Right lobe of liver (tissue), 6 donors: Measurements from ENCODE around the gene CCNI2. TPM values are rescaled to one million over a fixed set of nuclear protein-coding genes. Genes with fewer than 3 reads are reported as not detected.

Source experiments
- ATAC-seq, 4 donors: fragments of 200-7000 bp; cut with Tn5 transposase; one replicate each; pipeline ENCODE4 v1.9.1; 2020; ENCODE audit warnings: mild to moderate bottlenecking in 4 of 4, moderate library complexity in 4 of 4
- DNase-seq, 3 donors: peaks; one replicate each; pipeline ENCODE4 v3.0.0-alpha.2; 2020
- H3K27ac ChIP-seq, 3 donors: fragments of 200-600 bp; one replicate each; pipeline ENCODE4 v1.8.0; 2022
- H3K27me3 ChIP-seq, 2 donors: fragments of 200-600 bp; one replicate each; pipeline ENCODE4 v1.8.0; 2022
- H3K36me3 ChIP-seq, 4 donors: fragments of 200-600 bp; sonication (generic) in 1 of 4; one replicate each; pipeline versions ENCODE4 v1.5.1 to v1.8.0; 2017 to 2022; ENCODE audit warnings: control low read depth in 1 of 4
- H3K4me1 ChIP-seq, 4 donors: fragments of 200-600 bp; sonication (generic) in 1 of 4; one replicate each; pipeline versions ENCODE4 v1.5.1 to v1.8.0; 2017 to 2022; ENCODE audit warnings: control low read depth in 1 of 4
- H3K4me3 ChIP-seq, 3 donors: fragments of 200-600 bp; one replicate each; pipeline ENCODE4 v1.8.0; 2022
- H3K9me3 ChIP-seq, 4 donors: fragments of 200-600 bp; sonication (generic) in 1 of 4; one replicate each; pipeline versions ENCODE4 v1.5.1 to v1.8.0; 2017 to 2022; ENCODE audit warnings: control low read depth in 1 of 4
- POLR2A ChIP-seq: fragments of 450-650 bp; IDR thresholded peaks from one replicate; pipeline ENCODE4 v1.6.1; 2017; ENCODE audit warnings: antibody characterized with exemption, mild to moderate bottlenecking
- WGBS: methylation state at CpG from one replicate; pipeline ENCODE4 v1.1.6; 2018; ENCODE audit warnings: low coverage, low lambda C conversion rate; ENCODE audit not compliant: insufficient coverage; ENCODE audit errors: missing lambda C conversion rate; 5-methylcytosine and 5-hydroxymethylcytosine counted together
- intact Hi-C, 2 donors: fragments of 100-400 bp; cut with DNase I; formaldehyde crosslinking; loops; one replicate each; pipeline versions ENCODE4 v1.11.2 to v1.14.1; 2022
- long read RNA-seq: library from polyadenylated mRNA; unstranded; transcript quantifications from one replicate; pipeline ENCODE4 v2.0.0, GENCODE V29; 2019
- total RNA-seq, 6 experiments: library from RNA; depleted of rRNA in 2 of 6; stranded (reverse); fragments of >200 nt in 2 of 6; fragmentation: NEBNext Ultra II Directional in 3 of 6; extraction: Animal tissue kit (Norgen Biotek cat#: 25700) in 3 of 6; gene quantifications; one replicate each; pipeline versions ENCODE4 v1.1.0 to v1.2.4, GENCODE V29; 2016 to 2023
- TF ChIP-seq, protein P1 (sequence below), 4 donors: fragments of 200-600 bp in 3 of 4; fragments of 450-650 bp in 1 of 4; IDR thresholded peaks; one replicate each; pipeline versions ENCODE4 v1.5.1 to v1.8.0; 2016 to 2022; ENCODE audit warnings: antibody characterized with exemption in 4 of 4, mild to moderate bottlenecking in 2 of 4
- donor health status: DM: no; HTN: yes; CAD: no.
- donor health status: DM: no; HTN: no; CAD: no.
- donor health status: DM: no; HTN: no; CAD: no.
- donor health status: DM: no; HTN: yes; CAD: no.
- donor health status: DM: no; HTN: yes; CAD: no.

CCNI2 gene, protein sequence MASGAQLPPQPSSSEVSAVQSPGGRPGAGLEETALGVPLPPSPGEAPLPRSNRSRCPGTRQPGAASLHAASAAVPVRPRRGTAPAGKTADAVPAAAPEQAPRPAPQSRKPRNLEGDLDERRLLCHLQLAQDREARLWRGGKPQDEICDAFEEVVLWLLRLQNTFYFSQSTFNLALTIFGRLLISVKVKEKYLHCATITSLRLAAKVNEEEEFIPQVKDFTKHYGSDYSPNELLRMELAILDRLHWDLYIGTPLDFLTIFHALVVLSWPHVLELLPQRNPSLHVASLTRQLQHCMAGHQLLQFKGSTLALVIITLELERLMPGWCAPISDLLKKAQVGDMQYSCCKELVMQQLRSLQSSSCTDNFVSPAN
- total RNA-seq, result under 1 TPM in 1 of 6 experiments, not detected in 5; 0.11 TPM
- long read RNA-seq, result 0 reads

DNA sequence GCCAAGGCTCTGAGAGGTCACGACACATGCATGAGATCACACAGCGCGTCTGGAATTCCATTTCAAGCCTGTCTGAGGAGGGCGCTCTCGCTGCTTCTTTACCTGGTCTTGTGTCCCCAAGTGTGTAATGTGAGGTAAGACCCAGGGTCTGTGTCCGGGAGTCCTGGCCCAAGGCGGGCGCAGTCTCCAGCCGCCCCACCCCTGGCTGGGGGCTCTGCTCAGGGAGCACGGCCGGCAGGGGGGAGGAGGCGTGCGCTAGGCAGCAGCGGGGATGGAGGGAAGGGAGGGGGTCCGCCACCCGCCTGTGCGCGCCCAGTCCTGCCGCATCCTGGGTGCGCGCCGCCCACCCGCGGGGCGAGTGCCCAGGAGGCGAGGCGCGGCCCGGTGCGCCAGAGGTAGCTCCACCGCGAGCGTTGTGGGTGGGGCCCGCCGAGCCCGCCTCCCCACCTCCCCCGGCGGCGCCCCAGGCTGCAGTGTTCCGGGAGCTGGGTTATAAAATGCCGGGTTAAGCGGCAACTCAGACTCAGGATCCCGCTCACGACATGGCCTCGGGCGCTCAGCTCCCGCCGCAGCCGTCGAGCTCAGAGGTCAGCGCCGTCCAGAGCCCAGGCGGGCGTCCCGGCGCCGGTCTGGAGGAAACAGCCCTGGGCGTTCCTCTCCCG lies at the start of gene CCNI2:
Gene CCNI2 (plus strand): TSS at position 473 of the 662 bp plus-strand sequence. CDS start 70 bp downstream, at position 543.
- H3K27ac ChIP-seq, result no peak within 1 kb of the TSS

DNA sequence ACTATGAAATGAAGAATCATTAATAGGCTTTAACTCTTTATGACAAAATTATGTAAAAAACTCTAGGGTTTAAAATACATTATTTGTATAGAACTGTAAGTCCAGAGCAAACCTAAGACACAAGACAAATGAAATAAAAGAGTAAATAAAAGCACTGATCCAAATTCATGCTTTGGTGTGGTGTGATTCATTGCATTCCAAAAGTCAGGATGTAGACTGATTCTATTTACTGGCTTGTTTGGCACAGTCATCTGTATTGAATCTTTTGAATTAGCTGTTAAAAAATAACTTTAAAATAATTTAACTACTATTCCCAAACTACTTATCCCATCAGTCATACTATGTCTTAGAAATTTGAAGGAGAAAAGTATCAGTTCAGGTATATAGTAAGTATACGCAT lies 42.4 kb upstream of the CCNI2 start:
- WGBS, result 100% methylated on average over 1 of the region's 1 CpG
- peak in 1 of 4 donors; percentile 64 for ATAC-seq
- no peaks in the 10 kb centered on the region for H3K9me3 ChIP-seq
- no peaks in the 10 kb centered on the region for H3K27me3 ChIP-seq
- H3K4me3 ChIP-seq, result no peak overlapping the region
- TF ChIP-seq, protein P1, sequence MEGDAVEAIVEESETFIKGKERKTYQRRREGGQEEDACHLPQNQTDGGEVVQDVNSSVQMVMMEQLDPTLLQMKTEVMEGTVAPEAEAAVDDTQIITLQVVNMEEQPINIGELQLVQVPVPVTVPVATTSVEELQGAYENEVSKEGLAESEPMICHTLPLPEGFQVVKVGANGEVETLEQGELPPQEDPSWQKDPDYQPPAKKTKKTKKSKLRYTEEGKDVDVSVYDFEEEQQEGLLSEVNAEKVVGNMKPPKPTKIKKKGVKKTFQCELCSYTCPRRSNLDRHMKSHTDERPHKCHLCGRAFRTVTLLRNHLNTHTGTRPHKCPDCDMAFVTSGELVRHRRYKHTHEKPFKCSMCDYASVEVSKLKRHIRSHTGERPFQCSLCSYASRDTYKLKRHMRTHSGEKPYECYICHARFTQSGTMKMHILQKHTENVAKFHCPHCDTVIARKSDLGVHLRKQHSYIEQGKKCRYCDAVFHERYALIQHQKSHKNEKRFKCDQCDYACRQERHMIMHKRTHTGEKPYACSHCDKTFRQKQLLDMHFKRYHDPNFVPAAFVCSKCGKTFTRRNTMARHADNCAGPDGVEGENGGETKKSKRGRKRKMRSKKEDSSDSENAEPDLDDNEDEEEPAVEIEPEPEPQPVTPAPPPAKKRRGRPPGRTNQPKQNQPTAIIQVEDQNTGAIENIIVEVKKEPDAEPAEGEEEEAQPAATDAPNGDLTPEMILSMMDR (IDR thresholded peaks at IDR 0.05), result no peak
- TF ChIP-seq POLR2A, result no peak
- no peak for DNase-seq
- H3K27ac ChIP-seq, result no peak overlapping the region
- intact Hi-C loops, result no loop called here
- H3K4me1 ChIP-seq, result no peaks in the 10 kb centered on the region
- no peaks in the 10 kb centered on the region for H3K36me3 ChIP-seq

More for the DNA sequence above, at the start of gene CCNI2:
- H3K4me3 ChIP-seq, result peak within 1 kb of the TSS; percentile 22 to 44 (median 31)
- H3K4me1 ChIP-seq, result peaks cover 0 to 5% (median 0%) of the 10 kb centered on the region in 4 donors
- WGBS, result 17% methylated on average over 9 of the region's 59 CpGs
- intact Hi-C loops, result no loop called here
- ATAC-seq, result peak; percentile 60 to 75 (median 66)
- H3K27me3 ChIP-seq, result peaks cover 0 to 11% of the 10 kb centered on the region in 2 donors
- no peak for TF ChIP-seq POLR2A
- TF ChIP-seq, protein P1 (IDR thresholded peaks at IDR 0.05), result peak in 2 of 4 donors; percentile 10 to 16
- DNase-seq, result no peak
- no peaks in the 10 kb centered on the region for H3K9me3 ChIP-seq
- no peaks in the 10 kb centered on the region for H3K36me3 ChIP-seq

DNA sequence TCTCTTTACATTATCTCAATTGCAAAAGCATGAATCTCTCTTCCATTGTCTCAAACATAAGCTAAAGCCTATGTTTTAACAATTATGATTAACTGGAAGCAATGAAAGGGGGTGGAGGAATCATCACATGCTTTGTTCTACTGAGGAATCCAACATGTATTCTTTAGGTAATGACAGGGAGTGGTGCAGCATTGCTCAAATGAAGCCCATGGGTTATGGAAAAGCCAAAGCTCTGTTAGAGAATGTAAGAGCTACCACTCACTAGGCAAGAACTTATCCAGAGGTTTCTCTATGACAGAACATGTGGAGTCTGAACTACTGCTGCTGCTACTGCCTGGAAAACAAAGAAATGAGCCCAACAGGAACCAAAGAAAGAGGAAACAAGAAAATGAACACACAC lies 38.6 kb upstream of the CCNI2 start:
- no peak for TF ChIP-seq POLR2A
- TF ChIP-seq, protein P1 (IDR thresholded peaks at IDR 0.05), result no peak
- H3K4me3 ChIP-seq, result no peak overlapping the region
- H3K27ac ChIP-seq, result no peak overlapping the region
- H3K9me3 ChIP-seq, result no peaks in the 10 kb centered on the region
- no peaks in the 10 kb centered on the region for H3K27me3 ChIP-seq
- no peaks in the 10 kb centered on the region for H3K4me1 ChIP-seq
- no peaks in the 10 kb centered on the region for H3K36me3 ChIP-seq
- intact Hi-C loops, result no loop called here
- ATAC-seq, result no peak
- DNase-seq, result no peak

DNA sequence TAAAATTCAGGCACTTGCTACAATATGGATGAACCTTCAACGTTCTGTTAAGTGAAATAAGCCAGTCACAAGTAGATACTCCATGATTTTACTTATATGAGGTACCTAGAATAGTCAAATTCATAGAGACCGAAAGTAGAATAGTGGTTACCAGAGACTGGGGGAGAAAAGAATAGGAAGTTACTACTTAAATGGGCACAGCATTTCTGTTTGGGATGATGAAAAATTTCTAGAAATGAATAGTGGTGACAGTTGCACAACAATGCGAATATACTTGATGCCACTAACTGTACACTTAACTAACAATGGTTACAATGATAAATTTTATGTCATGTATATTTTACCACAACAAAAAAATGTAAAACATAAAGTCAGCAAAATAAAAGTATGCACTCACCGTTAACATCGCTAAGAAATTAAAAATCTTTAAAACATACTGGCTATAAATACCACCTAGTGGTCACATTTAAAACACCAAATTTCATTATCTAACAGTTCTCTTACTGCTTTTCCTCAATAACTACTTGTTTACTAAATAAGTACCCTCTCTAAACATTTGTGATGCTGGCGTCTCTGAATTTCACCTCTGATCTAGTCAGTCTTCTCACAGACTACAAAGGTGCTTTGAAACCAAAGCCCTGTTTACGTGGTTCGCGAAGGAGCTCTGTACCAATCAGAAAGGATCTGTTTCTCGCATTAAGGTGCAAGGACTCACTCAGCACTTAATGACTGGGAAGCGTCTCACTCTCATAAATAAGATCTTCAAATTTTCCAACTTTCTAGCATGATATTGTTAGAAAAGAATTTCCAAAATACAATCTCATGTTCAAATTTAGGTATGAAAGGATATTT lies 32.5 kb upstream of the CCNI2 start:
- 44% methylated on average over 11 of the region's 11 CpGs for WGBS
- ATAC-seq (peak in 3 of 4 donors; percentile 38 to 50 (median 45)), DNase-seq (no peak)
- H3K9me3 ChIP-seq, result no peaks in the 10 kb centered on the region
- H3K27ac ChIP-seq, result no peak overlapping the region
- no peaks in the 10 kb centered on the region for H3K4me1 ChIP-seq
- no peak for TF ChIP-seq POLR2A
- TF ChIP-seq, protein P1 (IDR thresholded peaks at IDR 0.05), result peak; percentile 42 to 55 (median 51)
- intact Hi-C loops, result no loop called here
- H3K36me3 ChIP-seq, result no peaks in the 10 kb centered on the region
- H3K4me3 ChIP-seq, result no peak overlapping the region
- H3K27me3 ChIP-seq, result no peaks in the 10 kb centered on the region
